ENCODE results near the gene DIP2C.
"Not testable (repeated sequence)": the region's sequence is repeated elsewhere in the genome, so short reads cannot be mapped to it uniquely, and the experiment has no call there.

Gene DIP2C

DNA sequence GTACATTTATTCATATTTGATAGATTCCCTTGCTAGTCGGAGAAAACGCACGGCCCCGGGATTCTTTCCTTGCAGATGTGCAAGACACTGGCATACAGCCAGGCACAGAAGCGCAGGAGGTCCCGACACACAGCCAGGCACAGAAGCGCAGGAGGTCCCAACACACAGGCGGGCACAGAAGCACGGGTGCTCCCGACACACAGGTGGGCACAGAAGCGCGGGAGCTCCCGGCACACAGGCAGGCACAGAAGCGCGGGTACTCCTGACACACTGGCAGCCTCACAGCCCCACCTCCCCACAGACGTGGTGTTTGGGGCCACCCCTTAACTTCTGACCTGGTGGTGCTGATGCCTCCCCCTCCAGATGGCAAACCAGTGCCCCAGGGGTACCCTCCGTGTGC, 316.9 kb downstream of the DIP2C start:
- TF ChIP-seq, protein P1, sequence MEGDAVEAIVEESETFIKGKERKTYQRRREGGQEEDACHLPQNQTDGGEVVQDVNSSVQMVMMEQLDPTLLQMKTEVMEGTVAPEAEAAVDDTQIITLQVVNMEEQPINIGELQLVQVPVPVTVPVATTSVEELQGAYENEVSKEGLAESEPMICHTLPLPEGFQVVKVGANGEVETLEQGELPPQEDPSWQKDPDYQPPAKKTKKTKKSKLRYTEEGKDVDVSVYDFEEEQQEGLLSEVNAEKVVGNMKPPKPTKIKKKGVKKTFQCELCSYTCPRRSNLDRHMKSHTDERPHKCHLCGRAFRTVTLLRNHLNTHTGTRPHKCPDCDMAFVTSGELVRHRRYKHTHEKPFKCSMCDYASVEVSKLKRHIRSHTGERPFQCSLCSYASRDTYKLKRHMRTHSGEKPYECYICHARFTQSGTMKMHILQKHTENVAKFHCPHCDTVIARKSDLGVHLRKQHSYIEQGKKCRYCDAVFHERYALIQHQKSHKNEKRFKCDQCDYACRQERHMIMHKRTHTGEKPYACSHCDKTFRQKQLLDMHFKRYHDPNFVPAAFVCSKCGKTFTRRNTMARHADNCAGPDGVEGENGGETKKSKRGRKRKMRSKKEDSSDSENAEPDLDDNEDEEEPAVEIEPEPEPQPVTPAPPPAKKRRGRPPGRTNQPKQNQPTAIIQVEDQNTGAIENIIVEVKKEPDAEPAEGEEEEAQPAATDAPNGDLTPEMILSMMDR (IDR thresholded peaks at IDR 0.05; ENCODE audit: borderline replicate concordance, control extremely low read depth, extremely low read depth, insufficient read depth, missing control alignments) = no peak
- no peak for DNase-seq (ENCODE audit: low spot score)
- in situ Hi-C loops (cut with MboI; ENCODE audit: low sequenced_read_pairs, unreplicated experiment) = no loop called here

DNA sequence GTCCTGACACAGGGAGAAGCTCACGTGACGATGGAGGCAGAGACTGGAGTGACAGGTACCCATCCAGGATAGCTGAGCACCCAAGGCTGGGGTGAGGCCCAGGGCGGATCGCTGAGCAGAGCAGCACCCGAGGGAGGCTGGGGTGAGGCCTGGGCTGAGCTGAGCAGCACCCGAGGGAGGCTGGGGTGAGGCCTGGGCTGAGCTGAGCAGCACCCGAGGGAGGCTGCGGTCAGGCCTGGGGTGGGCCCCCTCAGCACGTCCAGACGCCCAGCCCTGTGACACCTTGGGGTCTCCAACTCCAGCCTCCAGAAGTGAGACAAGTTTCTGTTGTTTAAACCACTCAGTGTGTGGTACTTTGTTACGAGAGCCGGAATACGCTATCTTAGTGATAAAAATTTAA, 318.0 kb downstream of the DIP2C start:
- TF ChIP-seq, protein P1 (IDR thresholded peaks at IDR 0.05; ENCODE audit: borderline replicate concordance, control extremely low read depth, extremely low read depth, insufficient read depth, missing control alignments) = no peak
- in situ Hi-C loops (cut with MboI; ENCODE audit: low sequenced_read_pairs, unreplicated experiment) = no loop called here
- DNase-seq (ENCODE audit: low spot score) = no peak

DNA sequence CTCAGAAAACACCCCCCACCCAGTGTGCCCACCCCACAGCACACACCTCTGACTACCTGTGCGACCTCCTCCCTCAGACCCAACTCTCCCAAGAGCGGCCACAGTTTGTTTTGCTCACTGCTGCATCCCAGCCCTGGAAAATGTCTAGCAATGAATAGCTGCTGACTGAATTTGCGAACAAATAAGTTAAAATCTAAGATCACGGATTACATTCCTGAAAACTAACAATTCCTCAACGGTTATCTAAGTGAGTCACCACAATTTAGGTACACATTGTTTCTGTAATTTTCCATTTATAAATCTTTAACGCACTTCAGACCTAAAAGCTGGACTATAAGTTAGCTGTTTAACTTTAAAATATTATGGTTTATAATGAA, 319.0 kb downstream of the DIP2C start:
- TF ChIP-seq, protein P1 (IDR thresholded peaks at IDR 0.05; ENCODE audit: borderline replicate concordance, control extremely low read depth, extremely low read depth, insufficient read depth, missing control alignments) = no peak
- DNase-seq (ENCODE audit: low spot score) = no peak
- in situ Hi-C loops (cut with MboI; ENCODE audit: low sequenced_read_pairs, unreplicated experiment) = no loop called here

DNA sequence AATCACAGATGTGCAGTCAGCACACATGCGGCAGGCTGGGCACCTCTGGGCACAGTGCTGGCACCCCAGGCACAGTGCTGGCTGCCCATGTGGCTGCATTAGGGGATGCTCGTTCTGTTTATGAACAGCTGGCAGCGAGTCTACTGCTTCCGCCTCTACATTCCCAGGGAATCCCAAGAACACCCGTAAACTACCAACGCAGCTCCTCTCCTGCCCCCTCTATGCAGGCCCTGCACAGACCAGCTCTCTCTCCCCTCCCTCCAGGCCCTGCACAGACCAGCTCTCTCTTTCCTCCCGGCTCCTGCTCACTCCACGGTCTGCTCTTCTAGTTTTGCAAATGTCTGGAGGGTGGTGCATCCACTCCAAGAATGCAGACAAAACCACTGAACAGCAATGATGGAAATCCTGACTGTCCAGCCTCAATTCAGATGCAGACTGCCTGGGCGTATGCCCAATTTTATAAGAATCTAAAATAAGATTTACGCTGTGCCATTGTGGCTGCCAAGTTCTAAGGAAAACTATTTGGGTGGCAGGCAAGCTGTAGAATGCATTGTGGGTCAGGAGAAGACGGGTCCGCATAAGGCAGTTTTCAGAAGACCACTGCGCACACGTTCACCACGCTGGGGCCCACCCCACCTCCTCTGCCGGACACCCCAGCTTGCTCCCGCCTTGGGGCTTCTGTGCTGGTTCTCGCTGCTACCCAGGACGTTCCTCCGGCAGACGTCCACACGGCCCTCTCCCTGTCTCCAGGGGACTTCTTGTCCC, 319.6 kb downstream of the DIP2C start:
- in situ Hi-C loops (cut with MboI; ENCODE audit: low sequenced_read_pairs, unreplicated experiment) = no loop called here
- TF ChIP-seq, protein P1 (IDR thresholded peaks at IDR 0.05; ENCODE audit: borderline replicate concordance, control extremely low read depth, extremely low read depth, insufficient read depth, missing control alignments) = no peak
- no peak for DNase-seq (ENCODE audit: low spot score)

DNA sequence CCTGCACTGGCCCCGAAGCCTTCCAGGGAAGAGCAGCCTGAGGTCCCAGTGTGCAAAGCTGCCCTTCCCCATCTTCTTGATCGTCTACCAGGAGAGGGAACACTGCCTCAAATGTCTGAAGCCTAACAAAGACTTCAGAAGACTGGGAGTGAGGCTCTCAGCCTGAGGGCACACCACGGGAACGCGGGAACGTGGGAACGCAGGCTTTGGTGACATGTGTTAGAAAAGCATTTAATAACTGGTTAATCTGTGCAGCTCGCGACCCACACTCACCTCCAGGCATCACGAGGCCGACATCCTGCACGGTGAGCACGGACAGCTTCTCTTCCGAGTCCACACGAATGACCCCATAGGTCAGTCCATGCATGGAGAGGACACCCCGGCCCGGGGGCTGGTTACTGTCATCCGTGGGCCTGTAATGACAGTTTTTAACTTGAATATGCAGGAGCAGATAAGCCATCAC, 320.2 kb downstream of the DIP2C start:
- TF ChIP-seq, protein P1 (IDR thresholded peaks at IDR 0.05; ENCODE audit: borderline replicate concordance, control extremely low read depth, extremely low read depth, insufficient read depth, missing control alignments) = no peak
- in situ Hi-C loops (cut with MboI; ENCODE audit: low sequenced_read_pairs, unreplicated experiment) = no loop called here
- DNase-seq (ENCODE audit: low spot score) = no peak

DNA sequence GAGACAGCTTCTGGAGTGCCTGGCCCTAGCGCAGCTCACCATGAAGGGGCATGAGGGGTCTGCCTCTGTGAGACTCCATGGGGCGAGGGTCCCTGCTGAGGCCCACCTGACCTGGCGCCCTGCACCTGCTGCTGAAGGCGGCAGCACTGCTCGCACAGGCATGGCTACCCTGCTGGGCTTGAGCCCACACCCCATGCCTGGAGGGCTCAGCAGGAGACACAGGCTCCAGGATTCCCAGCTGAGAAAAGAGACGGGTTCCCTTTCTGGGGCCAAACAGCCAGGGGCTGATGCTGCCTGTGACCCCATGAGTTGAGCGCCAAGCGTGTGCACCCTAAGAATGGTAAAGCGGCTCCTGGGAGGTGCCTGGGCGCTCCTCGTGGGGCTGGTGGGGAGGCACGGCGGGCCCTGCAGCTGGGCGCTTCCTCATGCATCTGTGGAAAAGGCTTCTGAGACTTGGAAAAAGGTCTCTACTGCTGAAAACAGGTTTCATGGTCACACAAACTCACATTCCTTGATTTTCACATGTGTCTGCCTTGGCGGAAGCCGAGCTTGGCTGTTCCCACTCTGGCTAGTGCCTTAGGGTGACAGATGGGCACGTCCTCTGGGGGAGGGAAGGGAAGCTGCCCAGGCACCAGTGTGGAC, 320.8 kb downstream of the DIP2C start:
- in situ Hi-C loops (cut with MboI; ENCODE audit: low sequenced_read_pairs, unreplicated experiment) = no loop called here
- TF ChIP-seq, protein P1 (IDR thresholded peaks at IDR 0.05; ENCODE audit: borderline replicate concordance, control extremely low read depth, extremely low read depth, insufficient read depth, missing control alignments) = no peak
- DNase-seq (ENCODE audit: low spot score) = no peak

DNA sequence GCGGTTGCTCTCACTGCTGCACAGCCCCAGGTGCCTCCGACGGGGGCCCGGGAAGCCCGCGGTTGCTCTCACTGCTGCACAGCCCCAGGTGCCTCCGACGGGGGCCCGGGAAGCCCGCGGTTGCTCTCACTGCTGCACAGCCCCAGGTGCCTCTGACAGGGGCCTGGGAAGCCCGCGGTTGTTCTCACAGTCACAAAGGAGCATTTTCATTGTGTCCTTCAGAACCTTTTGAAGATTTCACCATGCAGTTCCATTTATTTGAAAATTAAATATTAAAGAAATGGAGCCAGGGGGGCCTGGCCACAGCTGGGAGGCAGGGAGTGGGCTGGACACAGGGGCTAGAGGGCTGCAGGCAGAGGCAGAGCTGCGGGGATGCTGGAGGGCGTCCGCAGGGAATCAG, 321.4 kb downstream of the DIP2C start:
- in situ Hi-C loops (cut with MboI; ENCODE audit: low sequenced_read_pairs, unreplicated experiment); DNase-seq (ENCODE audit: low spot score): not testable (repeated sequence)

Data from GM13976 (cell line).